ACC112 (cell line): Measurements from ENCODE around the gene HHIPL1.

Source experiments
- H2AFZ ChIP-seq: fragments of 200-600 bp; sonication (generic); one replicate; pipeline ENCODE4 v1.6.0; 2017; ENCODE audit warnings: antibody characterized with exemption, low read length; ENCODE audit not compliant: unreplicated experiment
- H3K27ac ChIP-seq: fragments of 200-600 bp; sonication (generic); 2 replicates; pipeline ENCODE4 v1.5.1; 2014; ENCODE audit warnings: low read depth, mild to moderate bottlenecking, antibody characterized with exemption, low read length, moderate library complexity
- H3K27me3 ChIP-seq: fragments of 200-600 bp; sonication (generic); 2 replicates; pipeline ENCODE4 v1.6.1; 2014; ENCODE audit warnings: mild to moderate bottlenecking, antibody characterized with exemption, low read length, moderate library complexity, mixed read lengths; ENCODE audit not compliant: insufficient read depth
- H3K36me3 ChIP-seq: fragments of 200-600 bp; sonication (generic); 2 replicates; pipeline ENCODE4 v1.6.1; 2016; ENCODE audit warnings: mild to moderate bottlenecking, antibody characterized with exemption, low read length, moderate library complexity, mixed read lengths; ENCODE audit not compliant: insufficient read depth
- H3K4me1 ChIP-seq: fragments of 200-600 bp; sonication (generic); one replicate; pipeline ENCODE4 v1.6.1; 2016; ENCODE audit warnings: low read length, mixed read lengths; ENCODE audit not compliant: insufficient read depth, unreplicated experiment, control insufficient read depth
- H3K4me3 ChIP-seq: fragments of 200-600 bp; sonication (generic); 2 replicates; pipeline ENCODE4 v1.5.1; 2014; ENCODE audit warnings: mild to moderate bottlenecking, low read depth, low read length
- H3K79me2 ChIP-seq: fragments of 200-600 bp; sonication (generic); one replicate; pipeline ENCODE4 v1.6.0; 2016; ENCODE audit warnings: low read length; ENCODE audit not compliant: control insufficient read depth, unreplicated experiment, insufficient read depth

The HHIPL1 gene

DNA sequence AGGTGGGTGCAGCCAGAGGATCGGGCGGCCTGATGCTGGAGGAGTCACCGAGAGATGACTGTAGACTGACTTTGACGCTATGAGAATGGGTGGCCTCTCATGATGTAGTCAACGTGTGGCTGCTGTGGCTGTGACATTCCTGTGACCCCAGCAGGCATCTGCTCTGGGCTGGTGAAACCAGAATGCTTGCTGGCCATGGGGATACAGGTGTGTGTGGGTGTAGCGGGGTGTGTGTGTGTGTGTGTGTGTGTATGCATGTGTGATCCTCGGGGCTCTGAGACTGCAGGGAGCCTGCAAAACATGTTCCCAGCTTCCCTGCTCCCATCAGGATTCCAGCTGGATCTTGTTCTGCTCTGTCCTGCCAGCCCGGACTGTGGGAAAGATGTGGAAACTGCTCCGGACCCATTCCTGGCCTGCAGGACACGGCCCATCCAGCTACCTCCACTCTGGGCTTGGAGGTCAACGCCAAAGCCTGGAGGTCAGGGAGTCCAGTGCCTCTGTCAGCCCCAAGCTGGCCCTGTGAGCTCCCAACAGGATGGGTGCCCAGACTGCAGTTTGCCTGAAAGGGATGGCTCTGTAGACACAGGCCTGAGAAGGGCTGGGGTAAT, 18.8 kb upstream of the HHIPL1 start:
- Histone ChIP-seq H3K27ac (no peak overlapping the region), H3K4me3 (no peak overlapping the region), H3K27me3 (no peaks in the 10 kb centered on the region), H2AFZ (no peak overlapping the region), H3K36me3 (no peaks in the 10 kb centered on the region), H3K79me2 (no peaks in the 10 kb centered on the region), H3K4me1 (peaks cover 21% of the 10 kb centered on the region)

DNA sequence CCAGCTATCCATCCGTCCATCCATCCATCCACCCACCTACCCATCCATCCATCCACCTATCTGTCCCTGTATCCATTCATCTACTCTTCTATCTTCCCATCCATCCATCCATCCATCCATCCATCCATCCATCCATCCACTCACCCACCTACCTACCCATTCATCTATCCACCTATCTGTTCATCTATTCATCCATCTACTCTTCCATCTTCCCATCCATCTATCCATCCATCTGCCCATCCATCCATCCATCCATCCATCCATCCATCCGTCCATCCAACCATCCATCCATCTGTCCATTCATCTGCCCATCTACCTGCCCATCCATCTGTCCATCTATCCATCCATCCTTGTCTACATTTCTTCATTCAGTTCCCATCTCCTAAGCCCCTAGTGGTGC, 17.8 kb upstream of the HHIPL1 start:
- no peak overlapping the region for H3K27ac ChIP-seq
- no peak overlapping the region for H2AFZ ChIP-seq
- no peaks in the 10 kb centered on the region for H3K36me3 ChIP-seq
- no peak overlapping the region for H3K4me3 ChIP-seq
- no peaks in the 10 kb centered on the region for H3K79me2 ChIP-seq
- H3K27me3 ChIP-seq = no peaks in the 10 kb centered on the region
- peaks cover 21% of the 10 kb centered on the region for H3K4me1 ChIP-seq

DNA sequence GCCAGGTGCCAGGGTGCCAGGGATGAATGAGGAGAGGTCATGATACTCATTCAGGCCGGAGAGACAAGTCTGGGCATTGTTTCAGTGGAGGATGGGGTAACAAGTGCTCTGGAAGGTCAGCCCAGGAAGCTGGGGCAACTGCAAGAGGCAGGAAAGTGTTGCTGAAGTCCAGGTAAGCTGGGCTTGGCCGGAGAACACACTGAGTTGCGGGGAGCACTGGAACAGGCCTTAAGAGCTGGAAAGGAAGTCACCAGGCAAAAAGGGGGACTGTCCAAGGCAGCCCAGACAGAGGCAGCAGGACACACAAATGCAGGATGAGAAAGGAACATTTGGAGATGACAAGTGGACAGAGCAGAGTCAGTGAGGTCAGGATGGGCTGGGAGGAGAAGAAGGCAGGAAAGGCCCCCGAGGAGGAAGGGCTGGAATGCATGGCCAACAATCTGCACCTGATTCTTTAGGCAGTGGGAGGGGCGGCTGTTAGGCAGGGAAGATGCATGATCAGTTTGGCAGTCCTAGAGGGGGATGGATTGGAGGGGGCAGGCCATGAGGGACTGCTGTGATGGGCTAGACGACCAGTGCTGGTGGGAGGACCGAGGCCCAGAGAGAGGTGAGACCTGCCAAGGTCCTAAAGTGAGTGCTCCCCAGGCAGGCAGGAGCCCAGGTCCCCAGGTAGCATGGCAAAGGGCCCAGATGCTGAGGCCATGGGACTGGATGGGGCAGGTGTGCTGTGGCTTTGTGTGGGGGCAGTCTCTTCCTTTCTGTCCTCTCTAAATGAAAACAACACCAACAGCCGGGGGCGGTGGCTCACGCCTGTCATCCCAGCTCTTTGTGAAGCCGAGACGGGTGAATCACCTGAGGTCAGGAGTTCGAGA, 17.2 kb upstream of the HHIPL1 start:
- Histone ChIP-seq H2AFZ (no peak overlapping the region), H3K27ac (no peak overlapping the region), H3K4me1 (peaks cover 19% of the 10 kb centered on the region)

GRCh38 chr14:99628887-99629618, 15.9 kb upstream of the HHIPL1 start:
- no peak overlapping the region for H3K4me3 ChIP-seq
- H3K79me2 ChIP-seq = no peaks in the 10 kb centered on the region
- H3K27ac ChIP-seq = no peak overlapping the region
- peaks cover 6% of the 10 kb centered on the region for H3K4me1 ChIP-seq
- no peaks in the 10 kb centered on the region for H3K27me3 ChIP-seq
- peak overlapping the region; percentile 41 for H2AFZ ChIP-seq
- no peaks in the 10 kb centered on the region for H3K36me3 ChIP-seq

More for the DNA sequence above, 17.2 kb upstream of the HHIPL1 start:
- H3K36me3 ChIP-seq = no peaks in the 10 kb centered on the region
- no peak overlapping the region for H3K4me3 ChIP-seq
- H3K79me2 ChIP-seq = no peaks in the 10 kb centered on the region
- H3K27me3 ChIP-seq = no peaks in the 10 kb centered on the region

DNA sequence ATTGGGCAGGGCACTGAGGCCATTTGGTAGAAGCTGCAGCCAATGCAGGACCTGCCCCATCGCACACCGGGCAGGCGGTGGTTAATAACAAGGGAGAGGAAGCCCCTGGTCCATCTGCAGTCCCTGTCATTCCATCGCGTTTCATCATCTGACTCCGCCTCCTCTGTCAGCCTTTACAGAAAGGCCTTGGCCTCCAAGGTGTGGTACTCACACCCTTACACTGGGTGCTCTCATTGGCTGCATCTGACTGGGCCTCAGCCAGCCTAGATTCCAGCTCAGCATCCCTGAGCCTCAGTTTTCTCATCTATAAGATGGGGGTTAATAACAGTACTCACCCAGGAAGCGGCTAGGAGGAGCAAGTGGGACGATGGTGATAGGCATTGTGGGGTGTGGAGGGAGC, 14.7 kb upstream of the HHIPL1 start:
- Histone ChIP-seq H3K36me3 (no peaks in the 10 kb centered on the region), H2AFZ (no peak overlapping the region), H3K79me2 (no peaks in the 10 kb centered on the region), H3K27me3 (no peaks in the 10 kb centered on the region), H3K4me1 (peaks cover 3% of the 10 kb centered on the region), H3K27ac (no peak overlapping the region), H3K4me3 (no peak overlapping the region)

DNA sequence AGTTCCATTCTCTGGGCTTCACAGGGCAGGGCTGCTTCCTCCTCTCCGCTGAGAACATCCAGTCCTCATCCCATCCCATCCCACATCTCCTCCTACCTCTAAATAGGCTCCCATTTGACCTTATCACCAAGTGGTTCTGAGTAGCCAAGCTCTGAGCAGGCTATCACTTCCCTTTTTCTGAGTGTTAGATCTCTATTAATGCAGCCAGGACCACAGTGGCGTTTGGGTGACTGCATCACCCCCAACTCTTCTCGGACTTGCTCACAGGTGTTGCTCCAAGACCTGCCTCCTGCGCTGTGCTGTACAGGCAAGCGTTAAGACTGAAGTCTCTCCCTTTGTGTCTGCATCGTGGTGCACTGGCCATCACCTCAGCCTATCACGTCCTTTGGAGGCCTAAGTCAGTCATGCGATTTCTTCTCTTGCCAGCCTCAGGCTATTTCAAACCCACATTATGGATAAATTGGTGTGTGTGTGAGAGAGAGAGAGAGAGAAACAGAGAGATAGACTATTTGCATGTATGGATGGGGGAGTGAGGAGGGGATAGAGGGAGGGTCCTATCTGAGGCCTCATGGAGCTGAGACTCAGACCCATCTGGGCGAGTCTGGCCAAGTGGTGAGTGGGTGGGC, 12.4 kb upstream of the HHIPL1 start:
- no peaks in the 10 kb centered on the region for H3K79me2 ChIP-seq
- no peaks in the 10 kb centered on the region for H3K27me3 ChIP-seq
- peaks cover 3% of the 10 kb centered on the region for H3K4me1 ChIP-seq
- no peak overlapping the region for H3K27ac ChIP-seq
- no peak overlapping the region for H3K4me3 ChIP-seq
- no peaks in the 10 kb centered on the region for H3K36me3 ChIP-seq
- H2AFZ ChIP-seq = no peak overlapping the region

GRCh38 chr14:99633141-99633540, 11.8 kb upstream of the HHIPL1 start:
- Histone ChIP-seq H3K4me3 (no peak overlapping the region), H3K79me2 (no peaks in the 10 kb centered on the region), H2AFZ (no peak overlapping the region), H3K27me3 (no peaks in the 10 kb centered on the region), H3K4me1 (peaks cover 3% of the 10 kb centered on the region), H3K36me3 (no peaks in the 10 kb centered on the region), H3K27ac (no peak overlapping the region)

- H3K79me2 ChIP-seq = no peaks in the 10 kb centered on the region
- H3K27me3 ChIP-seq = no peaks in the 10 kb centered on the region
- H3K4me1 ChIP-seq = no peaks in the 10 kb centered on the region
- H2AFZ ChIP-seq = no peak overlapping the region
- no peak overlapping the region for H3K4me3 ChIP-seq
- no peaks in the 10 kb centered on the region for H3K36me3 ChIP-seq
- H3K27ac ChIP-seq = no peak overlapping the region
Observed at GRCh38 chr14:99633918-99634317, 11.0 kb upstream of the HHIPL1 start.

DNA sequence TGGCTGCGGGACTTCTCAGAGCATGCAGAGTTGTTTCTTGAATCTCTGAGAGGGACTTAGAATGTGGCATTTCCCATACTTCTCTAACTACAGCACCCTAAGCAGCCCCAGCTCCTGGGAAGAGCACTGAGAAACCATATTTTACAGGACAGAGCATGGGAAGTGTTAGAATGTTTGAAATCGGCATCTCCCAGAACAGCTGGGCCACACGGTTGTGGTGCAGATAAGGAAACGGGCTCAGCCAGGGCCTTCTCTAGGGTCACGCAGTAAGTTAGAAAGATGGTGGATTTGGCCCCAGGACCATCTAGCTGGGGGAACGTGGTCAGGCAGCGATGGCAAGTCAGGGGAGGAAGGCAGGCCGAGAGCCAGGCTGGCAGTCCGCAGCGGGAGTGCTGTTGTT, 10.5 kb upstream of the HHIPL1 start:
- H3K27me3 ChIP-seq = no peaks in the 10 kb centered on the region
- no peaks in the 10 kb centered on the region for H3K79me2 ChIP-seq
- H3K27ac ChIP-seq = no peak overlapping the region
- no peak overlapping the region for H2AFZ ChIP-seq
- no peak overlapping the region for H3K4me3 ChIP-seq
- H3K36me3 ChIP-seq = no peaks in the 10 kb centered on the region
- no peaks in the 10 kb centered on the region for H3K4me1 ChIP-seq

GRCh38 chr14:99635116-99635515, 9.8 kb upstream of the HHIPL1 start:
- no peak overlapping the region for H3K27ac ChIP-seq
- no peaks in the 10 kb centered on the region for H3K27me3 ChIP-seq
- H3K36me3 ChIP-seq = no peaks in the 10 kb centered on the region
- H3K4me1 ChIP-seq = no peaks in the 10 kb centered on the region
- H3K79me2 ChIP-seq = no peaks in the 10 kb centered on the region
- no peak overlapping the region for H3K4me3 ChIP-seq
- no peak overlapping the region for H2AFZ ChIP-seq
